Kasumi-1 (cell line): Measurements from ENCODE around the gene SSMEM1.
"Not testable (repeated sequence)": the region's sequence is repeated elsewhere in the genome, so short reads cannot be mapped to it uniquely, and the experiment has no call there.

ENCODE experiments used
- DNase-seq, 2 experiments: peaks; one replicate each; lab custom pipeline; 2025; lab: John Stamatoyannopoulos, UW

SSMEM1 gene

GRCh38 chr7:130213828-130214227, 6.2 kb downstream of the SSMEM1 start:
- DNase-seq: no peak

- no peak for DNase-seq
Measured at GRCh38 chr7:130216025-130216424, 8.4 kb downstream of the SSMEM1 start.

- DNase-seq: no peak
Measured at GRCh38 chr7:130216750-130217149, 9.1 kb downstream of the SSMEM1 start.

DNA sequence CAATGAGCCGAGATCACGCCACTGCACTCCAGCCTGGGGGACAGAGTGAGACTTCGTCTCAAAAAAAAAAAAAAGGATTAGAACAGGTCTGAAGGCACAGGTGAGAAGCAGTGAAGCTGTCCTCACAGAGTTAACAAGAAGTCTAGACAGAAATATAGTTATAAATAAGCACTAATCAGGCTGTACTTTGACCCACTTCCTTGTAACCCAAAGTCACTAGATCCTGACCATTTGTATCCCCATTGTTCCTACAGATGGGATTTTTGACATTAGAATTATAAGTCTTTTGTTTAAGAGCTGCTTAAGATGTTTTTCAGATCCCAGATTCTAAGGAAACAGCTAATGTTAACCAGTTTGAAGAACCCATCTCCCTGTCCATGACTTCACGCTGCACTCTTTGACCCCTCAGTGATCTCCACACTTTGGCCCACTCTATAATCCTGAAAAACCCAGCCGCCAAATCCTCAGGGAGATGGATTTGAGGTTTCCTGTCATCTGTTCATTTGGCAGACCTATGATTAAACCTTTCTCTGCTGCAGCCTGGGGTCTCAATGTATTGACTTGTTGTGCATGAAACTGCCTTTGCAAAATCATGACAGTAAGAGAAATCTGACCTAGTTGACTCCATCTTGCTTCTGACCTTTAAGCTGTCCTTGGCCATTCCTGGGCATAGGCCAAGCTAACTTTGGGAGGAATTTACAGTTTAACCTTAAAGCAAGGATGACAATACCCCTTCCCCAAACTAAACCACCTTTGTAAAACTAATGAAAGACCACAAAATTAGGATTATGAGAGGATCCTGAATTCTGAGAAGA, 11.4 kb downstream of the SSMEM1 start:
- DNase-seq: no peak

GRCh38 chr7:130219871-130220270, 12.2 kb downstream of the SSMEM1 start:
- no peak for DNase-seq

GRCh38 chr7:130221746-130222145, 14.1 kb downstream of the SSMEM1 start:
- DNase-seq: no peak

- DNase-seq: no peak
Measured at GRCh38 chr7:130223646-130224045, 16.0 kb downstream of the SSMEM1 start.

DNA sequence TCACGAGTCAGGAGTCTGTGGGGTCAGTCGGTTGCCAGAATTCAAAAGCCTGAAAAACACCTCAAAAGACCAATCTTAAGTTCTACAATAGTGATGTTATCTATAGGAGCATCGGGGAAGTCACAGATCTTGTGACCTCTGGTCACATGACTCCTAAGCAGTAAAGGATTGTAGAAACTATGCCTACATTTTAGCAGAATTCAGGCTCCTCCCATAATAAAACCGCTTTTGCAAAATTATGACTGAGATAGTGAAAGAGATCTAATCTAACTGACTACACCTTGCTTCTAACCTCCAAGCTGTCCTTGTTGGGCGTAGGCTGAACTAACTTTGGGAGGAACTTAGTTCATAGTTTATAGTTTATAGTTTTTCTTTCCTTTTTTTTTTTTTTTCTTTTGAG, 16.6 kb downstream of the SSMEM1 start:
- no peak for DNase-seq

- not testable (repeated sequence) for DNase-seq
Measured at GRCh38 chr7:130224923-130225322, 17.3 kb downstream of the SSMEM1 start.

- DNase-seq: no peak
Measured at GRCh38 chr7:130226333-130226732, 18.7 kb downstream of the SSMEM1 start.

DNA sequence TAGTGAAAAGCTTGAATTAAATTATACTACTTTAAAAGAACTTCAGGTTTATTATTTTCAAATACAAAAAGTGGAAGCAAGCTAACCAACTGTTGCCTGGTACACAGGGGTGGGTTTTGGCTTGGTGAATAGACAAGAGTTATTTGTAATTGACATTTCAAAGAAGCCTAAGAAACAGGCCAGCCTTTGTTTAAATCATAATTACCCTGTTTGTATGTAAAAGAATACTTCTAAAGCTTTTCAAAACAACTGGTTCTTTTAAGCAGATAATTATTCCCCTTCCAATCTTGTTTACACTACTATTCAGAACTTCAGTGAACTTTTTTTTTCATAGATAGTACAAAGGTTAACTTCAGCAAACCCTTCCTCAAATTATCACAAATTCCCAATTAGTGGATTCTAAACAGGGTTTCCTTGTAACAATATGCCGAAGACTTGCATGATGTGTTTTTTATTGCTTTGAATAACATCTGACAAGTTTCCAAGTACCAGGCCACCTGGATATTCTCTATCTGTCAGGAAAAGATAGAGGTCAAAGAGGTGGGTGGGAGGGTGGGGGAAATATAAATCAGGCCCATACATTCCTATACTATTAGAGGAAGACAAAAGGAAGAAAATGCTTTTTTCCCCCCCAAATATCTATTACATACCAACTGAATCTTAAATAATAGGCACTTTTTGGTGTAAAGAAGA, 20.4 kb downstream of the SSMEM1 start:
- no peak for DNase-seq

- peak in 1 of 2 experiments; percentile 25 for DNase-seq
Measured at GRCh38 chr7:130228840-130229502, 21.3 kb downstream of the SSMEM1 start.

GRCh38 chr7:130229981-130230380, 22.3 kb downstream of the SSMEM1 start:
- not testable (repeated sequence) for DNase-seq

DNA sequence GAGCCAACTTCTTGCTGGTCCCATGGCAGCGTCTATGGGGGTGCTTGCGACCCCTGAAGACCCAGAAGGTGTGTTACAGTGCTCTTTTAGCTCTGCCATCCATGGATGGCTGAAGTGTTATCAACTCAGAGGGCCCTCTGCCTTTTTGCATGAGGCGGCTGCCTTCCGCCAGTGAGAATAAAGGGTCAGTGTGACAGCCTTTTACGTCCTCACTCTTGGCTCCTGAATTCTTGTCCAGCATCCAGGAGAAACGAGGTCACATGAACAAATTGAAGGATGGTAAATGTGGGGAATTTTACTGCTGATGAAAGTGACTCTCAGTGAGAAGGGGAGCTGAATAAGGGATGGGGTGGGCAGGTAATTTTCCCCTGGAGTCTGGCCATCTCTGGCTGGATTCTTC, 24.1 kb downstream of the SSMEM1 start:
- no peak for DNase-seq

- DNase-seq: no peak
Measured at GRCh38 chr7:130232209-130232608, 24.5 kb downstream of the SSMEM1 start.

GRCh38 chr7:130234078-130234477, 26.4 kb downstream of the SSMEM1 start:
- DNase-seq: no peak

GRCh38 chr7:130236361-130236760, 28.7 kb downstream of the SSMEM1 start:
- not testable (repeated sequence) for DNase-seq

GRCh38 chr7:130240240-130240639, 32.6 kb downstream of the SSMEM1 start:
- no peak for DNase-seq

GRCh38 chr7:130242198-130243014, 34.7 kb downstream of the SSMEM1 start:
- peak; percentile 25 to 59 for DNase-seq

- DNase-seq: not testable (repeated sequence)
Measured at GRCh38 chr7:130243486-130243885, 35.8 kb downstream of the SSMEM1 start.

DNA sequence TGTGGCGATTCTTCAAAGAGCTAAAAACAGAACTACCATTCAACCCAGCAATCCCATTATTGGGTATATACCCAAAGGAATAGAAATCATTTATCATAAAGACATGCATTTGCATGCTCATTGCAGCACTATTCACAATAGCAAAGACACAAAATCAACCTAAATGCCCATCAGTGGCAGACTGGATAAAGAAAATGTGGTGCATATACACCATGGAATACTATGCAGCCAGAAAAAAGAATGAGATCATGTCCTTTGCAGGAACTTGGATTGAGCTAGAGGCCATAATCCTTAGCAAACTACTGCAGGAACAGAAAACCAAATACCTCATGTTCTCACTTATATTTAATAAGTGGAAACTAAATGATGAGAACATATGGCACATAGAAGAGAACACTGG, 38.8 kb downstream of the SSMEM1 start:
- DNase-seq: not testable (repeated sequence)

- DNase-seq: not testable (repeated sequence)
Measured at GRCh38 chr7:130248842-130249241, 41.2 kb downstream of the SSMEM1 start.
